Neural progenitor cell (in vitro differentiated cells): ENCODE results near the gene RNF144B. TPM values are rescaled to one million over a fixed set of nuclear protein-coding genes. Genes with fewer than 3 reads are reported as not detected.

Experiments used
- DNase-seq: peaks from one replicate; pipeline ENCODE4 v3.0.0-alpha.2; 2016; ENCODE audit warnings: low spot score
- H2AFZ ChIP-seq: fragments of 200-600 bp; sonication (generic); replicated peaks from 2 replicates; pipeline ENCODE4 v1.6.1; 2016; ENCODE audit warnings: antibody characterized with exemption
- H3F3A ChIP-seq: fragments of 200-600 bp; sonication (generic); 2 replicates; pipeline ENCODE4 v1.6.1; 2016; ENCODE audit warnings: antibody characterized with exemption, low read depth
- H3K27ac ChIP-seq: fragments of 200-600 bp; sonication (generic); 2 replicates; pipeline ENCODE4 v1.5.1; 2016; ENCODE audit warnings: mild to moderate bottlenecking
- H3K27me3 ChIP-seq: fragments of 200-600 bp; sonication (generic); 2 replicates; pipeline ENCODE4 v1.6.1; 2016; ENCODE audit warnings: mild to moderate bottlenecking, moderate library complexity
- H3K36me3 ChIP-seq: fragments of 200-600 bp; sonication (generic); 2 replicates; pipeline ENCODE4 v1.5.1; 2016
- H3K4me1 ChIP-seq: fragments of 200-600 bp; sonication (generic); 2 replicates; pipeline ENCODE4 v1.6.1; 2016; ENCODE audit warnings: mixed run types
- H3K4me2 ChIP-seq: fragments of 200-600 bp; sonication (generic); 2 replicates; pipeline ENCODE4 v1.6.1; 2016
- H3K4me3 ChIP-seq: fragments of 200-600 bp; sonication (generic); 2 replicates; pipeline ENCODE4 v1.5.1; 2016
- H3K79me2 ChIP-seq: fragments of 200-600 bp; sonication (generic); 2 replicates; pipeline ENCODE4 v1.6.1; 2016; ENCODE audit warnings: low read depth
- H3K9ac ChIP-seq: fragments of 200-600 bp; sonication (generic); 2 replicates; pipeline ENCODE4 v1.6.1; 2016
- H3K9me3 ChIP-seq: fragments of 200-600 bp; sonication (generic); 2 replicates; pipeline ENCODE4 v1.5.1; 2016; ENCODE audit warnings: low read depth
- H4K20me1 ChIP-seq: fragments of 200-600 bp; sonication (generic); 2 replicates; pipeline ENCODE4 v1.6.1; 2016; ENCODE audit warnings: low read depth
- H3K27ac Mint-ChIP-seq: 3 replicates; pipeline ENCODE4 v1.8.0; 2021; ENCODE audit warnings: mixed read lengths
- H3K27me3 Mint-ChIP-seq: 2 replicates; pipeline ENCODE4 v1.8.0; 2022; ENCODE audit warnings: low read depth, mild to moderate bottlenecking, inconsistent platforms, moderate library complexity, mixed read lengths; ENCODE audit not compliant: insufficient read depth
- H3K36me3 Mint-ChIP-seq: 3 replicates; pipeline ENCODE4 v1.8.0; 2021; ENCODE audit warnings: mixed read lengths
- H3K4me1 Mint-ChIP-seq: 3 replicates; pipeline ENCODE4 v1.8.0; 2021; ENCODE audit warnings: mixed read lengths
- H3K4me3 Mint-ChIP-seq: 3 replicates; pipeline ENCODE4 v1.8.0; 2021; ENCODE audit warnings: mild to moderate bottlenecking, moderate library complexity, mixed read lengths
- H3K9me3 Mint-ChIP-seq: 3 replicates; pipeline ENCODE4 v1.8.0; 2020; ENCODE audit warnings: mixed read lengths
- CTCF ChIP-seq: fragments of 200-600 bp; sonication (generic); IDR thresholded peaks from 2 replicates; pipeline ENCODE4 v1.5.1; 2017; ENCODE audit warnings: antibody characterized with exemption, mild to moderate bottlenecking
- EZH2 ChIP-seq: fragments of 200-600 bp; sonication (generic); IDR thresholded peaks from 2 replicates; pipeline ENCODE4 v1.6.1; 2017; ENCODE audit warnings: antibody characterized with exemption, mild to moderate bottlenecking, moderate library complexity
- EZH2phosphoT487 ChIP-seq: fragments of 200-600 bp; sonication (generic); IDR thresholded peaks from 2 replicates; pipeline ENCODE4 v1.6.1; 2017; ENCODE audit warnings: antibody characterized with exemption
- total RNA-seq: library from RNA; depleted of rRNA; stranded (reverse); fragments of >200 nt; gene quantifications from 2 replicates; pipeline ENCODE4 v1.2.3, GENCODE V29; 2015; ENCODE audit warnings: low replicate concordance

RNF144B gene
- total RNA-seq, 1 donor from 2014 or later: 0.75 TPM

GRCh38 chr6:18415671-18416340, 28.7 kb downstream of the RNF144B start:
- TF ChIP-seq CTCF: no peak
- no peak for TF ChIP-seq EZH2phosphoT487
- TF ChIP-seq EZH2: no peak
- Histone ChIP-seq H3K27ac (no peak overlapping the region), H3K4me2 (peak overlapping the region; percentile 2), H3K9ac (no peak overlapping the region), H3K79me2 (no peaks in the 10 kb centered on the region), H3K4me1 (peaks cover 10% of the 10 kb centered on the region), H3K27me3 (no peaks in the 10 kb centered on the region), H3K9me3 (no peaks in the 10 kb centered on the region), H3F3A (no peaks in the 10 kb centered on the region), H3K4me3 (no peak overlapping the region), H4K20me1 (no peaks in the 10 kb centered on the region), H3K36me3 (no peaks in the 10 kb centered on the region), H2AFZ (peak overlapping the region; percentile 21)
- DNase-seq: peak; percentile 20
- H3K27me3 Mint-ChIP-seq: no peaks in the 10 kb centered on the region
- H3K4me1 Mint-ChIP-seq: no peaks in the 10 kb centered on the region
- H3K36me3 Mint-ChIP-seq: no peaks in the 10 kb centered on the region
- H3K27ac Mint-ChIP-seq: no peak overlapping the region
- no peaks in the 10 kb centered on the region for H3K9me3 Mint-ChIP-seq
- H3K4me3 Mint-ChIP-seq: no peak overlapping the region

GRCh38 chr6:18416341-18416679, 29.2 kb downstream of the RNF144B start:
- H2AFZ ChIP-seq: peak overlapping the region; percentile 21
- TF ChIP-seq CTCF: no peak
- TF ChIP-seq EZH2phosphoT487: no peak
- no peak for TF ChIP-seq EZH2
- H4K20me1 ChIP-seq: no peaks in the 10 kb centered on the region
- no peaks in the 10 kb centered on the region for H3K4me1 Mint-ChIP-seq
- no peak for DNase-seq
- no peak overlapping the region for H3K9ac ChIP-seq
- H3K9me3 ChIP-seq: no peaks in the 10 kb centered on the region
- no peaks in the 10 kb centered on the region for H3K9me3 Mint-ChIP-seq
- H3K27ac Mint-ChIP-seq: no peak overlapping the region
- no peaks in the 10 kb centered on the region for H3K36me3 Mint-ChIP-seq
- no peaks in the 10 kb centered on the region for H3K36me3 ChIP-seq
- no peak overlapping the region for H3K4me3 Mint-ChIP-seq
- no peaks in the 10 kb centered on the region for H3K79me2 ChIP-seq
- no peaks in the 10 kb centered on the region for H3K27me3 Mint-ChIP-seq
- no peak overlapping the region for H3K4me3 ChIP-seq
- H3K4me2 ChIP-seq: peak overlapping the region; percentile 2
- peaks cover 10% of the 10 kb centered on the region for H3K4me1 ChIP-seq
- H3F3A ChIP-seq: no peaks in the 10 kb centered on the region
- no peaks in the 10 kb centered on the region for H3K27me3 ChIP-seq
- no peak overlapping the region for H3K27ac ChIP-seq

GRCh38 chr6:18420328-18420727, 33.2 kb downstream of the RNF144B start:
- H3K4me3 Mint-ChIP-seq: no peak overlapping the region
- H3K4me1 Mint-ChIP-seq: no peaks in the 10 kb centered on the region
- Histone ChIP-seq H2AFZ (no peak overlapping the region), H3K36me3 (no peaks in the 10 kb centered on the region), H3K79me2 (no peaks in the 10 kb centered on the region), H3K27me3 (no peaks in the 10 kb centered on the region), H3K9me3 (no peaks in the 10 kb centered on the region), H3K4me1 (peaks cover 10% of the 10 kb centered on the region), H3K27ac (no peak overlapping the region), H3K4me3 (no peak overlapping the region), H3K4me2 (no peak overlapping the region), H3F3A (no peaks in the 10 kb centered on the region), H4K20me1 (no peaks in the 10 kb centered on the region), H3K9ac (no peak overlapping the region)
- no peaks in the 10 kb centered on the region for H3K27me3 Mint-ChIP-seq
- no peak for TF ChIP-seq EZH2phosphoT487
- H3K9me3 Mint-ChIP-seq: no peaks in the 10 kb centered on the region
- no peak for DNase-seq
- H3K27ac Mint-ChIP-seq: no peak overlapping the region
- no peaks in the 10 kb centered on the region for H3K36me3 Mint-ChIP-seq

- Mint-ChIP-seq H3K9me3 (no peaks in the 10 kb centered on the region), H3K27me3 (no peaks in the 10 kb centered on the region), H3K27ac (no peak overlapping the region), H3K4me3 (no peak overlapping the region), H3K4me1 (no peaks in the 10 kb centered on the region), H3K36me3 (no peaks in the 10 kb centered on the region)
- Histone ChIP-seq H3K27me3 (no peaks in the 10 kb centered on the region), H3K4me1 (no peaks in the 10 kb centered on the region), H3K36me3 (no peaks in the 10 kb centered on the region), H2AFZ (no peak overlapping the region), H3K27ac (no peak overlapping the region), H4K20me1 (no peaks in the 10 kb centered on the region), H3K9ac (no peak overlapping the region), H3K9me3 (no peaks in the 10 kb centered on the region), H3K79me2 (no peaks in the 10 kb centered on the region), H3F3A (no peaks in the 10 kb centered on the region), H3K4me2 (no peak overlapping the region), H3K4me3 (no peak overlapping the region)
- DNase-seq: no peak
- TF ChIP-seq EZH2 (no peak), CTCF (no peak), EZH2phosphoT487 (no peak)
Observed at GRCh38 chr6:18422136-18422535, 35.0 kb downstream of the RNF144B start.
